NCI-H2107 treated with DMSO at 0.1 percent for 48 hours (cell line): Measurements from ENCODE around the gene NDUFA13.

Experiments used
- DNase-seq: peaks from one replicate; lab custom pipeline; 2025; ENCODE audit not compliant: unreplicated experiment; lab: John Stamatoyannopoulos, UW

The NDUFA13 gene

DNA sequence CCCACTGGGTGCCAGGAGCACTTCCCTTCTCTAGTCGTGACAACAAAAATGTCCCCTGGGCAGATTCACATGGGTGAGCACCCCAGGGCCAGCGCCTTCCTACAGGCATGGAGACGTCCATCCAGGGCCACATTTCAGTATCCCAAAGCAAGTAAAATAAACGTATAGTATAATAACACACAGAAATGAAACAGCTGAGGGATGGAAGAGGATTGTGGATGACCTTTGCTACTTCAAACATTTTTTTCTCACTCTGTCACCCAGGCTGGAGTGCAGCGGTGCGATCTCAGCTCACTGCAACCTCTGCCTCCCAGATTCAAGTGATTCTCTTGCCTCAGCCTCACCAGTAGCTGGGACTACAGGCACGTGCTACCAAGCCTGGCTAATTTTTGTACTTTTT lies 50.3 kb downstream of the NDUFA13 start:
- no peak for DNase-seq

DNA sequence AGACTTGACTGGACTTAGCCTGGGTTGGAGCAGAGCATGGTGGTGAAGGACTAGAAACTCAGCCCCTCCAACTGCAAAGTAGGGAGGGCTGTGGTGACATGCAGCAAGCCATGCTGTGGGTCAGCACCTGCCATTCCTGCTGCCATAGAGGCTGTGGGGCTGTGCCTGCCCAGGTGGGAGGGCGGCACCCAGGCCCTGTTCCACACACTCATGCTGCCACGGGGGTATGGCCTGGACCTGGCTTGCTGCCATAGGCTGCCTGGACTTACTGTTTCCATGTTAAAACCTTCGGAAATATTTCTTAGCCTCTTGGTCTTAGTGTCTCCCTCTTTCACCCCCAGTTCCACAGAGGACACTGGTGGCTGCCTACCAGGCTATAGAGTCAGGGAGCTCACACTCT lies 51.4 kb downstream of the NDUFA13 start:
- DNase-seq = no peak

DNA sequence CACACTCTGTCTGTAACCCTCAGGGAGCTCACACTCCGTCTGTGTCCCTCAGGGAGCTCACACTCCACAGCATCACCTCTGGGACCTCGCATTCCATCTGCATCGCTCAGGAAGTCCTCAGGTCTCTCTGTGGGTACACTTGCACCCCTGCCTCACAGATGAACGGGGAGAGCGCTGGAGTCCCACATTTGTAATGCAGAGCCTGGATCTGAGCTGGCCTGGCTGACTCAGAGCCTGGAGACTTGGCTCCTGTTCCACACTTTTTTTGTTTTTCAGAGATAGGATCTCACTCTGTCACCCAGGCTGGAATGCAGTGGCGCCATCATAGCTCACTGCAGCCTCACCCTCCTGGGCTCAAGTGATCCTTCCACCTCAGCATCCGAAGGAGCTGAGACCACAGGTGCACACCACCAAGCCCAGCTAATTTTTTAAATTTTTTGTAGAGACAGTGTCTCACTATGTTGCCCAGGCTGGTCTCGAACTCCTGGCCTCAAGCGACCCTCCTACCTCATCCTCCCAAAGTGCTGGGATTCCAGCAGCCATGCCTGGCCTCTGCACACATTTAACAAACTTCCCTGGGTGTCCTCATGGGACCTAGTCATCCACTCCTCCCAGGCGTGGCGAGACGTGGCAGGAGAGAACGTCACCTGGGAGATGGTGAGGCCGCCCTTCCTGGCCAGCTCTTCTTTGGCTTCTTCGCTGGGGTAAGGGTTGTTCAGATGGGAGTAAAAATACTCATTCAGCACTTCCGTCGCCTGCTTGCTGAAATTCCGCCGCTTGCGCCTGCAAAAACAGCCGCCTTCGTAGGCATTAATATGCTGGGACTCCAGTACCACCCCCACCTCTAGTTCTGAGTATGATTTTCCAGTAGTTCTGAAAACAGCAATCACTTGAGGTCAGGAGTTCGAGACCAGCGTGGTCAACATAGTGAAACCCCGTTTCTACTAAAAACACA lies 53.1 kb downstream of the NDUFA13 start:
- DNase-seq = no peak

DNA sequence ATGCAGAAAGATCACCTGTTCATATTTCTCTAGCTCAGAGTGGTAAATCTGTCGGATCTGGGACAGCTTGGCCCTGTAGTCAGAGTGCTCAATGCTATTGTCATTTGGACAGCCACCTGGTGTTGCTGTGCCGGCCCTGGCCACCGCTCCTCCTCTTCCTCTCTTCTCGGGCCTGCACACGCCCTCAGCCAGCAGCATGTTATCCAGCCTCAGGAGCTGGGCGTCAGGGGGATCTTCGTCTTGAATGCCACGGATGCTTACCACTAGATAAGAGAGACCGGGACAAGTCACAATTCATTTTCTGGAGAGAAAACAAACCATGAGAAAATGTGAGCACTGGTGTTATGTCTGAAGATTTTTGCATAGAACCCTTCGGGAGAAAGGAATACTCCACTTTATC lies 54.5 kb downstream of the NDUFA13 start:
- DNase-seq = no peak

DNA sequence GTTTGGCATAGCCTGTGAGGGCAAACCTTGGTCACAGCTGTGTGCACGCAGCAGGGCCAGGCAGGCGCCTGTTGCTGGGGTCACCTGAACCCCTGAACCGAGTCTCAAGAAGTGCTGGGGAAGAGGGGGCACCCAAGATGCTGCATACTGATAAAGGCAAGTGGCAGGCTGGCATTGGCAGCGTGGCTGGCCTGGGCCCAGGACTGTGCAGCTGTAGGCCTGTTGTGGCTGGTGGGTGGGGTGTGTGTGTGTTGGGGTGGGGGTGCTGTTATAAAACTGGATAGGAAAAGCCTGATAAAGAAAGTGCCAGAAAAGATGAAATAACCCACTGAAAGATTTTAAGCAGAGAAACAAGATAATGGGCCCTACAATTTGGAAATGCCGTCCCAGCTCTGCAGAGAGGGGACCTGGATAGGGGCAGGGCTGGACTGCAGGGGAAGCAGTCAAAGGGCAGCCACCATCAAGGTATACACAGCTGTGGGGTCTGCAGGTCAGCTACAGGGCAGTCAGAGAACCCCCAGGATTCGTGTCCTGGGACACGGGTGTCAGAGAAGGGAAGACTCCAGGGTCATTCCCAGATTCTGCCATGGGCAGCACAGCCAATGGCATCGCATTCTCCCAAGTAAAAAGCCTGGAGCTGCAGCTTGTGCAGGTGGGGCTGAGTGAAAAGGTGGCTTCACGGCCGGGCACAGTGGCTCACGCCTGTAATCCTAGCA lies 55.2 kb downstream of the NDUFA13 start:
- DNase-seq = no peak

DNA sequence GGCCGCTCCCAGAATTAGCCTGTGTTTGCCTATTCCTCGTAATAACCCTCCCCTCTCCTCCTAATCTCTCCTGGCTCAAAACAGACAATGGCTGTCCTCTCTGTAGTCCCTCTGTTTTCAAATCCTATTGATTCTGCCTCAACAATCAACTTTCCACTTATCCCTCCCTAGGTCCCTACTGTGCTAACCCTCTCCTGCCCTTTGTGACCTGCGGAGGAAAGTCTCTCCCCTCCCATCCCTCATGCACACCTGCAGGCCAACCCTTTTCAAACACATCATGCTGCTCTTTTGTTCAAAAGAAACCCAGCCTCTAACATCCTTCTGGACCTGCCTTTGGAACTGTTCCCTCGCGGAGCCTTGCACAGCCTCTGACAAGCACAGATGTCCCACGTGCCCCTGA lies 59.4 kb downstream of the NDUFA13 start:
- no peak for DNase-seq
